Measurements from ENCODE around the gene UAP1L1. TPM values are rescaled to one million over a fixed set of nuclear protein-coding genes. Genes with fewer than 3 reads are reported as not detected.

Gene UAP1L1
- total RNA-seq, 1 donor from 2014 or later: 2.9 TPM

GRCh38 chr9:137084526-137084925, 7.2 kb downstream of the UAP1L1 start:
- Mint-ChIP-seq H3K27ac (ENCODE audit: unreplicated experiment) (no peak overlapping the region), H3K36me3 (ENCODE audit: low read depth) (no peaks in the 10 kb centered on the region), H3K9me3 (no peaks in the 10 kb centered on the region), H3K4me1 (peaks cover 23% of the 10 kb centered on the region), H3K27me3 (ENCODE audit: low read depth) (peaks cover 40% of the 10 kb centered on the region), H3K4me3 (no peak overlapping the region)
- DNase-seq (ENCODE audit: low read depth, low spot score): no peak
- no peak for TF ChIP-seq CTCF (conservative IDR thresholded peaks at IDR 0.05)

- no peaks in the 10 kb centered on the region for H3K9me3 Mint-ChIP-seq
- H3K4me1 Mint-ChIP-seq: peaks cover 23% of the 10 kb centered on the region
- no peaks in the 10 kb centered on the region for H3K36me3 Mint-ChIP-seq (ENCODE audit: low read depth)
- H3K27me3 Mint-ChIP-seq (ENCODE audit: low read depth): peaks cover 30% of the 10 kb centered on the region
- no peak for TF ChIP-seq CTCF (conservative IDR thresholded peaks at IDR 0.05)
- peak overlapping the region; percentile 89 for H3K4me3 Mint-ChIP-seq
- peak overlapping the region; percentile 91 for H3K27ac Mint-ChIP-seq (ENCODE audit: unreplicated experiment)
- DNase-seq (ENCODE audit: low read depth, low spot score): no peak
Measured at GRCh38 chr9:137085920-137086530, 8.7 kb downstream of the UAP1L1 start.

- Mint-ChIP-seq H3K4me1 (peaks cover 23% of the 10 kb centered on the region), H3K27ac (ENCODE audit: unreplicated experiment) (peak within 1 kb of the TSS; percentile 91), H3K9me3 (no peaks in the 10 kb centered on the region), H3K36me3 (ENCODE audit: low read depth) (no peaks in the 10 kb centered on the region), H3K27me3 (ENCODE audit: low read depth) (peaks cover 25% of the 10 kb centered on the region), H3K4me3 (peak within 1 kb of the TSS; percentile 93)
- peak; percentile 94 for DNase-seq (ENCODE audit: low read depth, low spot score)
- TF ChIP-seq CTCF (conservative IDR thresholded peaks at IDR 0.05): no peak
Measured at GRCh38 chr9:137086531-137087408, 9.5 kb downstream of the UAP1L1 start, which contains the start of gene MAN1B1. TSS of gene MAN1B1 (plus strand) at chr9:137086985. CDS start at chr9:137087000, 15 bp downstream.

GRCh38 chr9:137087409-137087925, 10.2 kb downstream of the UAP1L1 start:
- peak overlapping the region; percentile 93 for H3K4me3 Mint-ChIP-seq
- peaks cover 23% of the 10 kb centered on the region for H3K4me1 Mint-ChIP-seq
- no peak for DNase-seq (ENCODE audit: low read depth, low spot score)
- H3K9me3 Mint-ChIP-seq: no peaks in the 10 kb centered on the region
- H3K27ac Mint-ChIP-seq (ENCODE audit: unreplicated experiment): peak overlapping the region; percentile 60
- no peak for TF ChIP-seq CTCF (conservative IDR thresholded peaks at IDR 0.05)
- no peaks in the 10 kb centered on the region for H3K36me3 Mint-ChIP-seq (ENCODE audit: low read depth)
- H3K27me3 Mint-ChIP-seq (ENCODE audit: low read depth): peaks cover 19% of the 10 kb centered on the region

GRCh38 chr9:137088121-137088520, 10.8 kb downstream of the UAP1L1 start:
- Mint-ChIP-seq H3K4me3 (peak overlapping the region; percentile 93), H3K4me1 (peaks cover 23% of the 10 kb centered on the region), H3K27me3 (ENCODE audit: low read depth) (peaks cover 15% of the 10 kb centered on the region), H3K9me3 (no peaks in the 10 kb centered on the region), H3K36me3 (ENCODE audit: low read depth) (no peaks in the 10 kb centered on the region), H3K27ac (ENCODE audit: unreplicated experiment) (no peak overlapping the region)
- DNase-seq (ENCODE audit: low read depth, low spot score): no peak
- no peak for TF ChIP-seq CTCF (conservative IDR thresholded peaks at IDR 0.05)
